Activated T-cell treated with anti-CD3 and anti-CD28 coated beads, Interleukin-2, amount 50 U/mL, for 48 hours (primary cell): ENCODE results near the gene PODNL1.

ENCODE experiments used
- DNase-seq, 2 experiments: peaks; one replicate each; pipeline ENCODE4 v3.0.0-alpha.2; 2020

Gene PODNL1

GRCh38 chr19:13956365-13956744 is 18.1 kb upstream of the PODNL1 start:
- no peak for DNase-seq

GRCh38 chr19:13955662-13956364 is 17.6 kb upstream of the PODNL1 start:
- DNase-seq, result no peak

- DNase-seq, result no peak
Observed at GRCh38 chr19:13954185-13954584, 16.0 kb upstream of the PODNL1 start.

- DNase-seq, result peak; percentile 34 to 39
Observed at GRCh38 chr19:13952931-13953531, 14.8 kb upstream of the PODNL1 start.

- DNase-seq, result peak; percentile 98 to 99
Observed at GRCh38 chr19:13952154-13952930, 14.1 kb upstream of the PODNL1 start, which contains the start of gene DCAF15. Gene DCAF15 (plus strand): TSS chr19:13952509. CDS start chr19:13952513, 4 bp downstream.

- DNase-seq, result no peak
Observed at GRCh38 chr19:13951799-13952153, 13.6 kb upstream of the PODNL1 start.

GRCh38 chr19:13951043-13951442 is 12.8 kb upstream of the PODNL1 start:
- DNase-seq, result no peak

GRCh38 chr19:13946414-13946813 is 8.2 kb upstream of the PODNL1 start:
- DNase-seq, result no peak

- DNase-seq, result no peak
Observed at GRCh38 chr19:13942023-13942684, 3.9 kb upstream of the PODNL1 start.

GRCh38 chr19:13937479-13938300 is 527 bp downstream of the PODNL1 start:
- DNase-seq, result no peak

GRCh38 chr19:13935765-13936510 is 2.3 kb downstream of the PODNL1 start:
- no peak for DNase-seq

GRCh38 chr19:13934785-13935109 is 3.5 kb downstream of the PODNL1 start:
- no peak for DNase-seq

GRCh38 chr19:13932911-13933393 is 5.3 kb downstream of the PODNL1 start:
- no peak for DNase-seq

GRCh38 chr19:13932149-13932637 is 6.0 kb downstream of the PODNL1 start:
- no peak for DNase-seq

GRCh38 chr19:13931391-13932148 is 6.6 kb downstream of the PODNL1 start:
- DNase-seq, result no peak

GRCh38 chr19:13930402-13930801 is 7.8 kb downstream of the PODNL1 start:
- DNase-seq, result no peak

- no peak for DNase-seq
Observed at GRCh38 chr19:13929956-13930355, 8.3 kb downstream of the PODNL1 start.

- DNase-seq, result no peak
Observed at GRCh38 chr19:13929340-13929739, 8.9 kb downstream of the PODNL1 start.

GRCh38 chr19:13926715-13927114 is 11.5 kb downstream of the PODNL1 start:
- DNase-seq, result no peak

- no peak for DNase-seq
Observed at GRCh38 chr19:13926010-13926409, 12.2 kb downstream of the PODNL1 start.
